ENCODE data around the gene NTRK1.

Gene NTRK1

DNA sequence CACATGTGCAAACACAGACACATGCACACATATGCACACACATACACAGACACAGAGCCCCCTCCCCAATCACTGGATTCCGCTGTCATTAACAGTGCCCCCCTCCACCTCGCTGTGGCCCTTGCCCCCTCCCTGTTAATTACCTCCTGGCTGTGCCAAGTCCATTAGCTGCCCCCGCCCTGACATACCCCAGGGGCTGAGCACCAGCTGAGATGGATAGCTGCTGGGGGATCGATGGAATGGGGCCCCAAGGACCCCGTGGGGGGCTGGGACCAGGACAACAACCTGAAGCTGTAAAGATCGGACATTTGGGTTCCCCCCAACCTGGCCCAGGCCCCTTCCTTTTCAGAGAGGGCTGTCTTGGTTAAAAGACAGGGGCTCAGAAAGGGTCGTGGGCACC is 23.3 kb downstream of the NTRK1 start:
- DNase-seq: no peak

DNA sequence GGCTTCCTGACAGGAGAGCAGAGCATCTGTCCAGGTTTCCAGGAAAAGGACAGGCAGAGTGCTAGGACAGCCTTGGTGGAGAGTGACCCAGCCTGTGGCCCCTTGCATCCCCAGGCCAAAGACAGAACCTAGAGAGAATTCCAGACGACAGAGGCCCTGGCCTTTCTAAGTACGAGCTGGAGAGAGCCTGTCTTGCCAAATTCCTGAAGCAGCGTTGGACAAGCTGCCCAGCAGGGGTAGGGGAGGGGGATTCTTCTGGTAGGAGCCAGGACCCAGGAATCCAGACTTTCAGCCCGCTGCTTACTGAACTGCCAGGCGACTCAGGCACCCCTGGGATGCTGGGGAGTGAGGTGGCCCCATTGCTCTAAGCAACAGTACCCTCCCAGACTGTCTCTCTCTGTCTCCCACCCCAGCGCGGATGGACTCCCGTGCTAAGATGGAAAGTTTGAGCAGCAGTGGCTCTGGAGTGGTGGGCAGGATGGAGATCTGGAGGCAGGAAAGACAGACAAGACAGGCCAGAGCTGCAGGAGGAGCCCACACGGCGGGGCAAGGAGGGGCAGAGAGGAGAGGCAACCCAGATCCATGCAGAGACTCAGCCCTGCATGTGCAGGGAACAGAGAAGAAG is 24.0 kb downstream of the NTRK1 start:
- no peak for DNase-seq

DNA sequence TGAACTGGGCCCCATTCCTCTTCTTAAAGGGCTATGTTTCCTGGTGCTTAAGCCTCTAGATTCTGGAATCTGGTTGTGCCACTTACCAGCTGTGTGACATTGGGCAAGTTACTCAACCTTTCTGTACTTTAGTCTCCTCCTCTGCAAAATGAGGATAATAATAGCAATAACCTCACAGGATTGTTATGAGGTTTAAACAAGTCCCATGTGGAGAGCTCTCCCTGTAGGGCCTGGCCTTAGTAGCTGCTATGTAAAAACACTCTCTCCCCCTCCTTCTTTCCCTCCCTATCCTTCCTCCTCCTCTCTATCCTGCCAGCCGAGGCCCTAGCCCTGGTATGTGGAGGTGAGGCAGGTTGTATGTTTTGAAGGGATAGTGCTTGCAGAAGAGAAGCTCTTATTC is 24.6 kb downstream of the NTRK1 start:
- DNase-seq: no peak

- DNase-seq: no peak
Observed at GRCh38 chr1:156885880-156886355, 25.3 kb downstream of the NTRK1 start.

DNA sequence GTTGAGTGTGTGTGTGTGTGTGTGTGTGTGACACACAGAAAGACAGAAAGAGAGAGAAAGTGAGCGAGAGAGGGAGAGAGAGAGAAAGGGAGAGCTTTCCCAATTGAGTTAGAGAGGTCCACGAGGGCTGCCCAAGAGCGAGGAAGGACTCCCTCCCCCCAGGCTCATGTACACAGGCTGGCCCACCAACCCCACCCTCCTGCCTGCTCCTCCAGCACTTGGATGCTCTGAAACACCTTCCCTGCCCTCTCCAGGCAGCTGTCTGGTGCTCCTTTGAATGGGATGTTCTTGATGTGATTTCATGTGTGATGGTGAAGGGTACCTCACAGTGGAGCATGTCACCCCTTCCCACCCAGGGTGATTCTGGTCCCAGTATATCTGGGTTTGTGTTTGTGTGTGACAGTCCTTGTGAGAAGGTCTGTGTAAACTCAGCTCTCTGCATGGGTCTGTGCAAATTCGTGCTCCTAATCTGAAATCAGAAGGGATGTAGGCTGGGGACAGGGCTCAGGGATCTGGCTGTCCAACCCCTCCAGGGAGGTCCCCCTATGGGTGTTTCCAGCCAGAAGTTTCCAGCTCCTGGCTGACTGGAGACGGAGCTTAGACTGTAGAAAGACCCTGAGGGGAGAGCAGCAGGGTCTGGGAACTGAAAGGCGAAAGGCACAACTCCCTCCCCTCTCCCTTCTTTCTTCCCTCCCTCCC is 26.1 kb downstream of the NTRK1 start:
- no peak for DNase-seq

- DNase-seq: no peak
Observed at GRCh38 chr1:156887317-156887716, 26.7 kb downstream of the NTRK1 start.

DNA sequence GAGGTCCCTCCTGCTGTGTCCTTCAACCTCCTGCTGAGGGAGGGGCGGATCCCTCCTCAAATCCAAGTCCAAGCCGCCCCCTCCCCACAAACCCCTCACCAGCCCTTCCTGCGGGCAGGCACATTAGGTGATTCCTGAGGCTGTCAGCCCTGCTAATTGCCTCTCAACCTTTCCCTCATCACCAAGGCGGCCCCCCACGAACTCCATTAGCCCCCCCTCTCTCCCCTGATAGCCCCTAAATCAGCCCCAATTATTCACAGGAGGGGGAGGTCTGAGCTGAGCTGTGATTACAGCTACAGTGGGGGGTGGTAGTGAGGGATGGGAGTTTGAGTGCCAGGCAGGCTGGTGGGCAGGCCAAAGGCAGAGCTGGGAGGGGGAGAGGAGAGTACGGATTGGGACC is 27.1 kb downstream of the NTRK1 start:
- DNase-seq: no peak

GRCh38 chr1:156889802-156890580 is 29.3 kb downstream of the NTRK1 start:
- DNase-seq: no peak

GRCh38 chr1:156892190-156893047 is 31.8 kb downstream of the NTRK1 start:
- peak; percentile 25 for DNase-seq

GRCh38 chr1:156893048-156893953 is 32.6 kb downstream of the NTRK1 start, which contains the start of gene PEAR1:
PEAR1 (plus strand) TSS chr1:156893718; CDS start chr1:156903927, 10,209 bp downstream.
- no peak for DNase-seq

DNA sequence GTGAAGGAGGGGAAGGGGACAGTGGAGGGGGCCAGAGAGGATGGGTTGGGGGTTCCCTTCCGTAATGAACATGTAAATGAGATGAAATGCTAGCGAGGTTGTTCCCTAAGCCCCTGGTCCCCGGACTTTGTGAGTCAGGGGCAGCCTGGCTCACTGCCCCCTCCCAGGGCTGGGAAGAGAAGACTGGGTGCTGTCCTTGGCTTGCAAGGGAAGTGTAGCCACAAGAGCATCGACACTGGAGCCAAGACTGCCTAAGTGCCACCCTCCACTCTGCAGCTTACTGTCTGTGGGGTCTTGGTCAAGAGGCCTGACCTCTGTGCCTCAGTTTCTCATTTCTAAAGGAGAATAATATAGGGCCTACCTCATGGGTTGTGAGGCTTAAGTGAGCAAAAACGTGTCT is 33.3 kb downstream of the NTRK1 start:
- DNase-seq: no peak

GRCh38 chr1:156894711-156895454 is 34.2 kb downstream of the NTRK1 start:
- no peak for DNase-seq

DNA sequence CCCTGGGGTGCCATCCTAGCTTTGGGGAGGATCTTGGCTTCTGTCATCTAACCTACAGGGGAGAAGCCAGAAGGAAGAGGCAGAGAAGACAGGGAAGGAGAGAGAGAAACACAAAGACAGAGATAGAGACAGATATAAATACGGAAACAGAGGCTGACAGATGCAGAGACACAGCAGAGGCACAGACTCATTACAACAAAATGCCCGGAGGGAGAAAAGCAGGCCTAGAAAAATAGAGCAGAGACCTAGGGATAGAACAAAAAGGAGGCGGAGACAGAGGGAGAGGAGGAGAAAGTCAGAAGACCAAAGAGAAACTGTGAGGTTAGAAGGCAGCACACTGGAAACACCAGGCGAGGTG is 34.8 kb downstream of the NTRK1 start:
- DNase-seq: no peak

DNA sequence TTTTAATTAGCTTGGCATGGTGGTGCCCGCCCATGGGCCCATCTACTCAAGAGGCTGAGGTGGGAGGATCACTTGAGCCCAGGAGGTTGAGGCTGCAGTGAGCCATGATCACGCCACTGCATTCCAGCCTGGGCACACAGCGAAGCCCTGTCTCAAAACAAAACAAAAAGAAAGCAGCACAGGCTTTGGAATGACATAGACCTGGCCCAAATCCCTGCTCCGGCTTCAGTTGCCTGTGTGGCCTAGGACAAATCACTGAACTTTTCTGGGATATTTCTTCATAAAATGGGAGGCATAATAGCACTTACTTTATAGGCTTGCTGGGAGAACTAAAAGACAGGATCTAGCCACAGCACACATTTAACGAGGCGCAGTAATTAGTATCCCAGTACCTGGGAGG is 35.3 kb downstream of the NTRK1 start:
- DNase-seq: no peak

- no peak for DNase-seq
Observed at GRCh38 chr1:156896490-156897033, 35.9 kb downstream of the NTRK1 start.

GRCh38 chr1:156897078-156897825 is 36.6 kb downstream of the NTRK1 start:
- DNase-seq: no peak

GRCh38 chr1:156898161-156898566 is 37.5 kb downstream of the NTRK1 start:
- DNase-seq: no peak

DNA sequence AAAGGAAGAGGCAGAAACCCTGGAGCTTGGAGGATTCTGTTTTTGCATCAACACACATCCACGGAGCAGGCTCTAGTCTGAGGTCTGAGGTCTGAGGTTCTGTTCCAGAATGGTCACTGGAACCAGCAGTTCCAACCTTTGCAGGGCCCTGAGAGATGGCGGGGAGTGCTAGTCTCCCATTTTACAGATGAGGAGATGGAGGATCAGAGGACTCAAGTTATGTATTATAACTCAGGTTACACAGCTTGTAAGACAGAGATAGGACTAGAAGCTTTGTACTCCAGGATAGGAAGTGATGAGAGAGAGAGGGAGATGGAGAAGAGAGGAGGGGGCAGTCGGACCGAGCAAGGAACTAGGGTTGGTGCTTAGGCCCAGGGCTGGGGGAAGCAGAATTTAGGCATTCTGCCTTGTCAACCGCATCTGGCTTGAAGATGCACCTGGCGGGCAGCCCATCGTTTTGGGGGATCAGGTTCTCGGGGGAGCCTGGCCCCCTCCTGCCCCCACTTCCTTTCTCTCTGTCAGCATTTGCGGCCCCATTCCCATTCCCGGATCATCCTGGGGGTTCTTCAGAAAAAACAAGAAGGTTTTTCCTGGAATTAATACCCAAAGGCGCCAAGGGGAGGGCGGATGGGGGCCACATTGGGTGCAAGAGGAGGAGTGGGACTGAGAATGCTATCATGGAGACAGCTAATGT is 38.5 kb downstream of the NTRK1 start:
- DNase-seq: no peak
